Measurements from ENCODE around the gene ABRACL. TPM values are rescaled to one million over a fixed set of nuclear protein-coding genes. Genes with fewer than 3 reads are reported as not detected.

ABRACL gene
- total RNA-seq, 1 donor from 2014 or later: 71.6 TPM

GRCh38 chr6:139007428-139007827 lies 21.1 kb upstream of the ABRACL start:
- DNase-seq (ENCODE audit: low spot score, unreplicated experiment): no peak
- H3K9me3 Mint-ChIP-seq (ENCODE audit: low read depth): no peaks in the 10 kb centered on the region
- no peaks in the 10 kb centered on the region for H3K36me3 Mint-ChIP-seq (ENCODE audit: insufficient read depth)
- peaks cover 12% of the 10 kb centered on the region for H3K4me1 Mint-ChIP-seq (ENCODE audit: low read depth)
- TF ChIP-seq CTCF (IDR thresholded peaks at IDR 0.05; ENCODE audit: unreplicated experiment): no peak
- H3K27ac Mint-ChIP-seq: no peak overlapping the region
- H3K4me3 Mint-ChIP-seq (ENCODE audit: low read depth): no peak overlapping the region
- peaks cover 44% of the 10 kb centered on the region for H3K27me3 Mint-ChIP-seq

DNA sequence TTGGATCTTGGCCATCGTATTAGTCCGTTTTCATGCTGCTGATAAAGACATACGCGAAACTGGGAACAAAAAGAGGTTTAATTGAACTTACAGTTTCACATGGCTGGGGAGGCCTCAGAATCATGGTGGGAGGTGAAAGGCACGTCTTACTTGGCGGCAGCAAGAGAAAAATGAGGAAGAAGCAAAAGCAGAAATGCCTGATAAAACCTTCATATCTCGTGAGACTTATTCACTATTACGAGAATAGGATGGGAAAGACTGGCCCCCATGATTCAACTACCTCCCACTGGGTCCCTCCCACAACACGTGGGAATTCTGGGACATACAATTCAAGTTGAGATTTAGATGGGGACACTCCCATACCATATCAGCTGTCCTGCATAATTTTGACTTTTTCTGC lies 20.4 kb upstream of the ABRACL start:
- DNase-seq (ENCODE audit: low spot score, unreplicated experiment): no peak
- Mint-ChIP-seq H3K4me1 (ENCODE audit: low read depth) (peaks cover 15% of the 10 kb centered on the region), H3K27me3 (peaks cover 48% of the 10 kb centered on the region), H3K4me3 (ENCODE audit: low read depth) (no peak overlapping the region), H3K9me3 (ENCODE audit: low read depth) (no peaks in the 10 kb centered on the region), H3K27ac (no peak overlapping the region), H3K36me3 (ENCODE audit: insufficient read depth) (no peaks in the 10 kb centered on the region)
- no peak for TF ChIP-seq CTCF (IDR thresholded peaks at IDR 0.05; ENCODE audit: unreplicated experiment)

DNA sequence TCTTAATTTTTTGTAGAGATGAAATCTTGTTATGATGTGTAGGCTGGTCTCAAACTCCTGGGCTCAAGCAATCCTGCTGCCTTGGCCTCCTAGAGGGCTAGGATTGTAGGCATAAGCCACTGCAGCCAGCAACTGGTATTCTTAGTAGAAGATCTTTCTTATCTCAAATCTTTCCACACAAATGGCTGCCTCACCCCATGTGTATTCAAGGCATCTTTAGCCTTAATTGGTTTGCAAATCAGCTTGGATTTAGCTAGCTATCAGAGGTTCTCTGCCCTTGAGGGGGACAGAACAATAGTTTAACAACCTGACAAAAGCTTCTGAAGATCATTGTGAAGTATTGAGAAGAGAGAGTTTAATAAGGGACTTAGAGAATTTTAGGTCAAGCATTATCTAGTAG lies 17.9 kb upstream of the ABRACL start:
- Mint-ChIP-seq H3K27ac (no peak overlapping the region), H3K4me3 (ENCODE audit: low read depth) (no peak overlapping the region), H3K27me3 (peaks cover 62% of the 10 kb centered on the region), H3K36me3 (ENCODE audit: insufficient read depth) (no peaks in the 10 kb centered on the region), H3K4me1 (ENCODE audit: low read depth) (peaks cover 13% of the 10 kb centered on the region), H3K9me3 (ENCODE audit: low read depth) (no peaks in the 10 kb centered on the region)
- TF ChIP-seq CTCF (IDR thresholded peaks at IDR 0.05; ENCODE audit: unreplicated experiment): no peak
- no peak for DNase-seq (ENCODE audit: low spot score, unreplicated experiment)

DNA sequence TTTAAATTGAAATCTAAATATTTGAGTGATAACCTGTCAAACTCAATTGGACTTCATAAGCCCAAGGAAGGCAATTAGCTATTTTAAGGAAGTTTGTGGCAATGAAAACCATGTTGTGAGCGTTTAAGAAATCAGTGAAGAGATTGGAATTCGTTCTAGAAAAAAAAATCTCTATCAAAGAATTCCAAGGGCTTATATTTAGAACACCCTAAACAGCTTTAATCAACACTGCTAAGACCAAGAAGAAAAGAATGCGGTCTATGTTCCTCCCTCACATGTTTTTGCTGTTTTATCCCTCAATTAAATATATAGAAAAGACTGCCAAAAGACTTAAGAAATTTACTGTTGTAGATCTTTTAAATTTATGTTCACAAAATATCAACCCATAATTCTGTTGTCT lies 16.6 kb upstream of the ABRACL start:
- Mint-ChIP-seq H3K4me1 (ENCODE audit: low read depth) (peaks cover 13% of the 10 kb centered on the region), H3K36me3 (ENCODE audit: insufficient read depth) (no peaks in the 10 kb centered on the region), H3K4me3 (ENCODE audit: low read depth) (no peak overlapping the region), H3K27me3 (peaks cover 61% of the 10 kb centered on the region), H3K27ac (no peak overlapping the region), H3K9me3 (ENCODE audit: low read depth) (no peaks in the 10 kb centered on the region)
- DNase-seq (ENCODE audit: low spot score, unreplicated experiment): no peak
- no peak for TF ChIP-seq CTCF (IDR thresholded peaks at IDR 0.05; ENCODE audit: unreplicated experiment)

DNA sequence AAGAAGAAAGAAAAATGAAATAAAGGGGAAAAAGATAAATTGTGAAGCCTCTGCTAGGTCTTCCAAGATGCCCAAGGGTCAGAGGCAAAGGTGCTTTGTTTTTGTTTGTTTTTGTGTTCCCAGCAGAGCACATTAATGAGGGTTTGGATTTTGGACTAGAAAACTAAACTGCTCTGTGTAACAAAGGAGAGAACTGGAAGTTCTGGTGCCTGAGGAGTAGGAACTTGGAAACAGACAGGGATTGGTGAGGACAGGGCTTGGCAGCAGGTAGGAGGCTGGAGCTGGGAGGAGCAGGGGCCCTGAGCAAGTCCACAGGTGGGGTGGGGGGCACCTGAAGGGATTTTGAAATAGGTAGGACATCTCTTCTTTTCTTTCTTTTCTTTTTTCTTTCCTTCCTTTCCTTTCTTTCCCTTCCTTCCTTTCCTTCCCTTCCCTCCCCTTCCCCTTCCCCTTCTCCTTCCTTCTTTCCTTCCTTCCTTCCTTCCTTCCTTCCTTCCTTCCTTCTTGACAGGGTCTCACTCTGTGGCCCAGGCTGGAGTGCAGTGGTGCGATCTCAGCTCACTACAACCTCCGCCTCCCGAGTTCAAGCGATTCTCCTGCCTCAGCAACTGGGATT lies 15.3 kb upstream of the ABRACL start:
- H3K4me1 Mint-ChIP-seq (ENCODE audit: low read depth): peaks cover 18% of the 10 kb centered on the region
- no peaks in the 10 kb centered on the region for H3K9me3 Mint-ChIP-seq (ENCODE audit: low read depth)
- no peak overlapping the region for H3K4me3 Mint-ChIP-seq (ENCODE audit: low read depth)
- TF ChIP-seq CTCF (IDR thresholded peaks at IDR 0.05; ENCODE audit: unreplicated experiment): no peak
- peaks cover 59% of the 10 kb centered on the region for H3K27me3 Mint-ChIP-seq
- H3K27ac Mint-ChIP-seq: no peak overlapping the region
- DNase-seq (ENCODE audit: low spot score, unreplicated experiment): no peak
- H3K36me3 Mint-ChIP-seq (ENCODE audit: insufficient read depth): no peaks in the 10 kb centered on the region
